GM21526 (cell line): Measurements from ENCODE around the gene KRT35.
"Not testable (repeated sequence)": the region's sequence is repeated elsewhere in the genome, so short reads cannot be mapped to it uniquely, and the experiment has no call there.

Experiments used
- ATAC-seq: cut with Tn5 transposase; IDR thresholded peaks from one replicate; pipeline ENCODE4 v1.9.1; 2021; ENCODE audit warnings: moderate library complexity; ENCODE audit not compliant: unreplicated experiment, low FRiP score

The KRT35 gene

GRCh38 chr17:41463746-41464145, 17.2 kb downstream of the KRT35 start:
- no peak for ATAC-seq

- no peak for ATAC-seq
Measured at GRCh38 chr17:41462705-41463104, 18.2 kb downstream of the KRT35 start.

GRCh38 chr17:41457676-41458075, 23.3 kb downstream of the KRT35 start:
- ATAC-seq, result no peak

- no peak for ATAC-seq
Measured at GRCh38 chr17:41456204-41456603, 24.7 kb downstream of the KRT35 start.

GRCh38 chr17:41455236-41455635, 25.7 kb downstream of the KRT35 start:
- ATAC-seq, result no peak

- ATAC-seq, result no peak
Measured at GRCh38 chr17:41453066-41453465, 27.9 kb downstream of the KRT35 start.

- no peak for ATAC-seq
Measured at GRCh38 chr17:41452281-41452680, 28.7 kb downstream of the KRT35 start.

- ATAC-seq, result no peak
Measured at GRCh38 chr17:41451154-41451728, 29.7 kb downstream of the KRT35 start.

- no peak for ATAC-seq
Measured at GRCh38 chr17:41449008-41449407, 31.9 kb downstream of the KRT35 start.

GRCh38 chr17:41448506-41448905, 32.4 kb downstream of the KRT35 start:
- ATAC-seq, result no peak

GRCh38 chr17:41446806-41447205, 34.1 kb downstream of the KRT35 start:
- ATAC-seq, result no peak

GRCh38 chr17:41444640-41445039, 36.3 kb downstream of the KRT35 start:
- ATAC-seq, result no peak

- no peak for ATAC-seq
Measured at GRCh38 chr17:41444186-41444585, 36.8 kb downstream of the KRT35 start.

- no peak for ATAC-seq
Measured at GRCh38 chr17:41442739-41443138, 38.2 kb downstream of the KRT35 start.

- no peak for ATAC-seq
Measured at GRCh38 chr17:41440531-41441033, 40.4 kb downstream of the KRT35 start, which contains the start of gene KRT38. KRT38 (minus strand) TSS chr17:41440983; CDS start chr17:41440921, 62 bp downstream.

- ATAC-seq, result no peak
Measured at GRCh38 chr17:41439375-41439774, 41.6 kb downstream of the KRT35 start.

- ATAC-seq, result no peak
Measured at GRCh38 chr17:41437769-41438168, 43.2 kb downstream of the KRT35 start.

- ATAC-seq, result no peak
Measured at GRCh38 chr17:41437254-41437653, 43.7 kb downstream of the KRT35 start.

GRCh38 chr17:41434415-41434814, 46.5 kb downstream of the KRT35 start:
- ATAC-seq, result no peak

GRCh38 chr17:41434005-41434404, 46.9 kb downstream of the KRT35 start:
- no peak for ATAC-seq

GRCh38 chr17:41433586-41433985, 47.4 kb downstream of the KRT35 start:
- no peak for ATAC-seq

- ATAC-seq, result not testable (repeated sequence)
Measured at GRCh38 chr17:41430376-41430775, 50.6 kb downstream of the KRT35 start.

- ATAC-seq, result no peak
Measured at GRCh38 chr17:41429667-41430066, 51.3 kb downstream of the KRT35 start.
